ENCODE results near the gene GAS2.

DNA sequence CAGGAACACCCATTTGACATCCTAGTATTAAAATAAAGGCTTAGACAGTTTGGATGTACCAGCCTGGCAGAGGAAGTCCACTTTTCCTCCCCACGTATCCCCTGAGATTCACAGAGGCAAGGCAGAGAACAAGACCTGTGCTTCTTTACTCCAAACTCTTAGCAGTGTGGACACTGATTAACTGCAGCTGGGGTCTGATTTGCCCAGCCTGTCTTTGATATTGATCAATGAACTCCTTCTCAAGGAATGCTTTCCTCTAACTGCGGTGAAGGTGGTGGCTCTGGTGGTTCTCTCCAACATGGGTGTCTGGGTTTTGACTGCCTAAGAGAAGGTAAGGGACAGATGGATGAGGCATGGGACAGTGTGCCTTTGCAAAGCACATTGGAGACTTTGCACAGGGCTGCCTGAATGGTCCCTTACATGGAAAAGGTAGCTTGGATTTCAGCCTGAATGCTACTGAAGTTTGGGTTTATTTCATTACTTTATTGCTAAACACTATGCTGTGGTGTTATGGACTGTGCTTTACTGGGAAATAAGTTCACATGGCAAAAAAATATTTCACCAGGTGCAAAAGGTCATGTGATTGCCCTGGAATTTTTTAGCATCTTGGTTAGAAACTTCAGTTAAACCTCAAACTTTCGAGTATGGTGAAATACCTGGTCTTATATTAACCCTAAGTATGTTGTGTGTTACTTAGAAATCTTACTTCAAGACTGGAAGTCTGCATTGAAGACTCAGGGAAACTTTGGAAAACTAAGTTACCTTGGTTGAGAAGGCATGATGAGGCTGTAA lies 1.8 kb downstream of the GAS2 start:
- TF ChIP-seq, protein P1, sequence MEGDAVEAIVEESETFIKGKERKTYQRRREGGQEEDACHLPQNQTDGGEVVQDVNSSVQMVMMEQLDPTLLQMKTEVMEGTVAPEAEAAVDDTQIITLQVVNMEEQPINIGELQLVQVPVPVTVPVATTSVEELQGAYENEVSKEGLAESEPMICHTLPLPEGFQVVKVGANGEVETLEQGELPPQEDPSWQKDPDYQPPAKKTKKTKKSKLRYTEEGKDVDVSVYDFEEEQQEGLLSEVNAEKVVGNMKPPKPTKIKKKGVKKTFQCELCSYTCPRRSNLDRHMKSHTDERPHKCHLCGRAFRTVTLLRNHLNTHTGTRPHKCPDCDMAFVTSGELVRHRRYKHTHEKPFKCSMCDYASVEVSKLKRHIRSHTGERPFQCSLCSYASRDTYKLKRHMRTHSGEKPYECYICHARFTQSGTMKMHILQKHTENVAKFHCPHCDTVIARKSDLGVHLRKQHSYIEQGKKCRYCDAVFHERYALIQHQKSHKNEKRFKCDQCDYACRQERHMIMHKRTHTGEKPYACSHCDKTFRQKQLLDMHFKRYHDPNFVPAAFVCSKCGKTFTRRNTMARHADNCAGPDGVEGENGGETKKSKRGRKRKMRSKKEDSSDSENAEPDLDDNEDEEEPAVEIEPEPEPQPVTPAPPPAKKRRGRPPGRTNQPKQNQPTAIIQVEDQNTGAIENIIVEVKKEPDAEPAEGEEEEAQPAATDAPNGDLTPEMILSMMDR (IDR thresholded peaks at IDR 0.05; ENCODE audit: insufficient read depth, low read length, poor library complexity, severe bottlenecking) = no peak
- no peak for TF ChIP-seq EZH2phosphoT487 (conservative IDR thresholded peaks at IDR 0.05; ENCODE audit: low read length)
